Kidney (tissue), 14 donors: ENCODE results near the gene MYL3. TPM values are rescaled to one million over a fixed set of nuclear protein-coding genes. Genes with fewer than 3 reads are reported as not detected.
"Not testable (repeated sequence)": the region's sequence is repeated elsewhere in the genome, so short reads cannot be mapped to it uniquely, and the experiment has no call there.

Source experiments
- DNase-seq, 5 donors: peaks; one replicate each; pipeline ENCODE4 v3.0.0-alpha.2; 2013 to 2020
- FAIRE-seq: peaks from 2 replicates; lab custom pipeline; 2012; peaks lifted over from hg19 to GRCh38; lab: Jason Lieb, UNC
- H3K27ac ChIP-seq, 2 donors: one replicate each; pipeline ENCODE4 v1.7.0; 2013; ENCODE audit warnings: low read depth in 2 of 2, low read length in 2 of 2, inconsistent platforms in 1 of 2
- H3K27me3 ChIP-seq: one replicate; pipeline ENCODE4 v1.7.1; 2013; ENCODE audit warnings: low read length, inconsistent platforms; ENCODE audit not compliant: control insufficient read depth, insufficient read depth
- H3K36me3 ChIP-seq, 3 donors: one replicate each; pipeline versions ENCODE4 v1.7.0 to v1.7.1; 2013; ENCODE audit warnings: low read length in 3 of 3, control low read depth in 1 of 3, inconsistent platforms in 1 of 3; ENCODE audit not compliant: insufficient read depth in 3 of 3, control insufficient read depth in 2 of 3
- H3K4me1 ChIP-seq, 3 donors: one replicate each; pipeline versions ENCODE4 v1.7.0 to v1.7.1; 2013; ENCODE audit warnings: low read length in 3 of 3, inconsistent platforms in 1 of 3, low read depth in 1 of 3; ENCODE audit not compliant: control insufficient read depth in 2 of 3, insufficient read depth in 2 of 3
- H3K4me3 ChIP-seq, 3 donors: one replicate each; pipeline versions ENCODE4 v1.7.0 to v1.8.1; 2013; ENCODE audit warnings: low read length in 3 of 3, control low read depth in 1 of 3, inconsistent platforms in 1 of 3
- H3K9ac ChIP-seq, 3 donors: one replicate each; pipeline versions ENCODE4 v1.7.0 to v1.7.1; 2013; ENCODE audit warnings: low read length in 3 of 3, control low read depth in 1 of 3, inconsistent platforms in 1 of 3
- H3K9me3 ChIP-seq, 3 donors: one replicate each; pipeline versions ENCODE4 v1.7.0 to v1.7.1; 2013; ENCODE audit warnings: low read length in 3 of 3, control low read depth in 1 of 3, inconsistent platforms in 1 of 3; ENCODE audit not compliant: control insufficient read depth in 2 of 3, insufficient read depth in 1 of 3
- CTCF ChIP-seq: IDR thresholded peaks from 3 replicates; pipeline ENCODE4 v1.5.1; 2012; ENCODE audit warnings: mild to moderate bottlenecking, moderate library complexity, borderline replicate concordance; ENCODE audit not compliant: insufficient read depth; ENCODE audit errors: extremely low read depth
- intact Hi-C: fragments of 100-400 bp; cut with DNase I; formaldehyde crosslinking; loops from one replicate; pipeline ENCODE4 v1.11.1; 2022
- polyA plus RNA-seq: library from polyadenylated mRNA; stranded (reverse); fragments of 350-450 nt; fragmentation: Illumina TruSeq; extraction: RNeasy Lipid Tissue Mini Kit (QIAGEN cat#74804); gene quantifications from one replicate; pipeline ENCODE4 v1.2.3, GENCODE V29; 2014; ENCODE audit warnings: low read depth, low replicate concordance; ENCODE audit not compliant: insufficient read depth
- total RNA-seq: library from RNA; stranded (reverse); fragmentation: NEBNext Ultra II Directional; extraction: Animal tissue kit (Norgen Biotek cat#: 25700); gene quantifications from one replicate; pipeline ENCODE4 v1.2.1, GENCODE V29; 2021
- donor health status: control.
- donor health status: control.
- donor health status: control.
- donor health status: control.
- donor health status: control.
- donor health status: DM: yes; HTN: yes; CAD: no.
- donor health status: Normal renal cell carcinoma (clear cell type).

Gene MYL3
- total and polyA plus RNA-seq, 2 donors from 2014 or later = 41.3 to 81.9 TPM

GRCh38 chr3:46820852-46821251 is 42.4 kb downstream of the MYL3 start:
- intact Hi-C loops = no loop called here
- TF ChIP-seq CTCF = no peak
- Histone ChIP-seq H3K36me3 (no peaks in the 10 kb centered on the region), H3K4me3 (no peak overlapping the region), H3K9me3 (no peaks in the 10 kb centered on the region), H3K4me1 (no peaks in the 10 kb centered on the region), H3K27me3 (no peaks in the 10 kb centered on the region), H3K27ac (no peak overlapping the region), H3K9ac (no peak overlapping the region)
- DNase-seq (no peak), FAIRE-seq (no peak)

GRCh38 chr3:46812237-46812791 is 50.9 kb downstream of the MYL3 start:
- Histone ChIP-seq H3K4me1 (peaks cover 0 to 8% (median 0%) of the 10 kb centered on the region in 3 donors), H3K36me3 (no peaks in the 10 kb centered on the region), H3K9ac (peak overlapping the region in 1 of 3 donors; percentile 42), H3K9me3 (no peaks in the 10 kb centered on the region), H3K4me3 (peak overlapping the region; percentile 5 to 47 (median 42)), H3K27ac (no peak overlapping the region), H3K27me3 (no peaks in the 10 kb centered on the region)
- TF ChIP-seq CTCF = no peak
- DNase-seq (peak; percentile 84 to 90 (median 88)), FAIRE-seq (no peak)
- intact Hi-C loops = no loop called here

- no peak for FAIRE-seq
- no peak overlapping the region for H3K9ac ChIP-seq
- intact Hi-C loops = no loop called here
- H3K36me3 ChIP-seq = no peaks in the 10 kb centered on the region
- H3K4me1 ChIP-seq = peaks cover 0 to 8% (median 0%) of the 10 kb centered on the region in 3 donors
- no peaks in the 10 kb centered on the region for H3K9me3 ChIP-seq
- H3K4me3 ChIP-seq = peak overlapping the region in 1 of 3 donors; percentile 47
- TF ChIP-seq CTCF = no peak
- peak; percentile 66 to 81 (median 72) for DNase-seq
- no peak overlapping the region for H3K27ac ChIP-seq
- no peaks in the 10 kb centered on the region for H3K27me3 ChIP-seq
Observed at GRCh38 chr3:46811615-46812236, 51.5 kb downstream of the MYL3 start.

- H3K4me1 ChIP-seq, H3K36me3 ChIP-seq, H3K27ac ChIP-seq, H3K4me3 ChIP-seq, H3K9ac ChIP-seq, intact Hi-C loops, H3K9me3 ChIP-seq, H3K27me3 ChIP-seq, FAIRE-seq, DNase-seq: not testable (repeated sequence)
Observed at GRCh38 chr3:46808766-46809165, 54.5 kb downstream of the MYL3 start.

Other genes starting within 250 kb of the MYL3 start
- gene ALS2CL, start 169.8 kb downstream of the MYL3 start, total RNA-seq = 78.9 TPM
- gene ALS2CL, start 169.8 kb downstream of the MYL3 start, polyA plus RNA-seq = 43.0 TPM
- 0.79 TPM for gene TMIE, start 162.1 kb downstream of the MYL3 start, total RNA-seq
- 1.3 TPM for gene TMIE, start 162.1 kb downstream of the MYL3 start, polyA plus RNA-seq
- 0.35 TPM for gene PRSS50, start 145.6 kb downstream of the MYL3 start, total RNA-seq
- 0.19 TPM for gene PRSS50, start 145.6 kb downstream of the MYL3 start, polyA plus RNA-seq
- gene PTH1R, start 14.3 kb upstream of the MYL3 start, total RNA-seq = 286 TPM
- gene PTH1R, start 14.3 kb upstream of the MYL3 start, polyA plus RNA-seq = 1,885 TPM
- 59.7 TPM for gene CCDC12, start 113.3 kb upstream of the MYL3 start, total RNA-seq
- 85.6 TPM for gene CCDC12, start 113.3 kb upstream of the MYL3 start, polyA plus RNA-seq
- gene NBEAL2, start 116.2 kb upstream of the MYL3 start, total RNA-seq = 82.8 TPM
- gene NBEAL2, start 116.2 kb upstream of the MYL3 start, polyA plus RNA-seq = 25.7 TPM